Spleen (tissue), 11 donors: Measurements from ENCODE around the gene RAB29. TPM values are rescaled to one million over a fixed set of nuclear protein-coding genes. Genes with fewer than 3 reads are reported as not detected.

Source experiments
- DNase-seq: peaks from one replicate; pipeline ENCODE4 v3.0.0-alpha.2; 2020
- H3K27ac ChIP-seq, 8 donors: fragments of 200-600 bp; sonication (generic) in 7 of 8; 1 replicate in 4 of 8; 2 replicates in 4 of 8; pipeline versions ENCODE4 v1.5.0 to v1.8.0; 2016 to 2021; ENCODE audit warnings: inconsistent platforms in 4 of 8, mild to moderate bottlenecking in 4 of 8, moderate library complexity in 1 of 8
- H3K27me3 ChIP-seq, 7 donors: fragments of 200-600 bp; sonication (generic) in 6 of 7; replicated peaks in 1 of 7; 1 replicate in 4 of 7; 2 replicates in 3 of 7; pipeline versions ENCODE4 v1.5.0 to v1.8.0; 2016 to 2021; ENCODE audit warnings: inconsistent platforms in 3 of 7, mild to moderate bottlenecking in 1 of 7
- H3K36me3 ChIP-seq, 6 donors: fragments of 200-600 bp; sonication (generic) in 5 of 6; 1 replicate in 4 of 6; 2 replicates in 2 of 6; pipeline versions ENCODE4 v1.5.0 to v1.8.0; 2016 to 2021; ENCODE audit warnings: inconsistent platforms in 2 of 6
- H3K4me1 ChIP-seq, 6 donors: fragments of 200-600 bp; sonication (generic) in 5 of 6; 1 replicate in 3 of 6; 2 replicates in 3 of 6; pipeline versions ENCODE4 v1.5.0 to v1.8.0; 2016 to 2021; ENCODE audit warnings: inconsistent platforms in 3 of 6
- H3K4me3 ChIP-seq, 8 donors: fragments of 200-600 bp; sonication (generic) in 7 of 8; 1 replicate in 4 of 8; 2 replicates in 4 of 8; pipeline versions ENCODE4 v1.5.0 to v1.8.0; 2016 to 2021; ENCODE audit warnings: inconsistent platforms in 4 of 8, mild to moderate bottlenecking in 4 of 8, moderate library complexity in 2 of 8
- H3K9me3 ChIP-seq, 8 donors: fragments of 200-600 bp; sonication (generic) in 7 of 8; 1 replicate in 4 of 8; 2 replicates in 4 of 8; pipeline versions ENCODE4 v1.5.0 to v1.8.0; 2016 to 2021; ENCODE audit warnings: inconsistent platforms in 4 of 8
- POLR2A ChIP-seq, 3 donors: fragments of 450-650 bp; IDR thresholded peaks; one replicate each; pipeline ENCODE4 v1.5.1; 2017; ENCODE audit warnings: antibody characterized with exemption in 3 of 3, mild to moderate bottlenecking in 1 of 3
- POLR2AphosphoS5 ChIP-seq, 3 donors: sonication (generic); formaldehyde crosslinking; IDR thresholded peaks; one replicate each; pipeline ENCODE4 v1.5.1; 2017; ENCODE audit warnings: antibody characterized with exemption in 3 of 3
- WGBS, 5 donors: extraction: QIAGEN DNeasy Blood & Tissue Kit in 3 of 5; methylation state at CpG; one replicate each; pipeline versions ENCODE4 v1.1.5 to v1.1.7; 2013 to 2018; 5-methylcytosine and 5-hydroxymethylcytosine counted together
- intact Hi-C: fragments of 100-400 bp; cut with DNase I; formaldehyde crosslinking; loops from one replicate; pipeline ENCODE4 v1.15.0; 2023; ENCODE audit warnings: low total_unique reads
- polyA plus RNA-seq, 3 donors: library from polyadenylated mRNA; stranded (reverse); fragments of 200-250 nt; gene quantifications; one replicate each; pipeline ENCODE4 v1.2.1, GENCODE V29; 2013
- total RNA-seq, 7 donors: library from RNA; depleted of rRNA in 3 of 7; stranded (reverse); fragments of >200 nt in 3 of 7; fragmentation: NEBNext Ultra II Directional in 4 of 7; extraction: Animal tissue kit (Norgen Biotek cat#: 25700) in 4 of 7; gene quantifications; one replicate each; pipeline versions ENCODE4 v1.1.0 to v1.2.1, GENCODE V29; 2016 to 2021
- TF ChIP-seq, protein P1 (sequence below), 11 experiments: fragments of 200-600 bp in 7 of 11; fragments of 450-650 bp in 4 of 11; sonication (generic) in 4 of 11; IDR thresholded peaks in 8 of 11; conservative IDR thresholded peaks in 3 of 11; 1 replicate in 7 of 11; 2 replicates in 4 of 11; pipeline versions ENCODE4 v1.4.0 to v1.8.0; 2016 to 2021; ENCODE audit warnings: antibody characterized with exemption in 11 of 11, inconsistent platforms in 4 of 11, mild to moderate bottlenecking in 1 of 11
- donor health status: healthy with polysubstance abuse.
- donor health status: DM: no; HTN: no; CAD: no; lungs with moderate emphysema.
- donor health status: DM: no; HTN: no; CAD: no.
- donor health status: Bipolar disorder and iron deficiency.
- donor health status: healthy.
- donor health status: DM: no; HTN: no; CAD: no.
- donor health status: DM: yes; HTN: yes; CAD: no.

Gene RAB29
- total and polyA plus RNA-seq, 10 donors: 16.6 to 49.7 (median 38.5) TPM

DNA sequence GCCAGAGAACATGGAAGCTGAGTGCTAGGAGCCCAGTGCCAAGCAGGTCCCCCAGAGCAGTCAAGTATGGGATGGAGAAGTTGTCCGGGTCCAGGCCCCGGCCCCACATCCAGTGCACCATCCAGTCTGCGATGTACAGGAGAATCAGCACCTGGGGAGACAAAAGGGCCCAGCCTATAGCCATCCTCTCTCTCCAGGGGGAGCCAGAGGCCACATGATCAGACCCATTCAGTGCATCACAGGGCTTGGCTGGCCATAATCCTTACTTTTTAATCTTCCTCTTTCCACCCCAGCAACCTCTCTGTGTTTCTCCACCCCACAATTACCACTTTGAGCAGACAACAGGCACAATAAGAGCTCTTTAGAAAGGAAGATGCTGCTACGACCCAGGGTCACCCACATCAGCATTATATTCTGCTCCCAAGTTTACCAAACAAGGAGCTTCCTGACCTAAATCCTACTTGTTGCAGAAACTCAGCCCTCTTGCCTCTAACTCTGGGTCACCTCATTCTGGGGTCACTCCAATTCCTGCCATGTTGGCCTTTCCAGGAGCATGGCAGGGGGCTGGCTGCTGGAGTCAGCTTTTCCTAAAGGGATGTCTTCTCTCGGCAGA, 16.4 kb upstream of the RAB29 start:
- H3K4me1 ChIP-seq: peaks cover 0 to 16% (median 0%) of the 10 kb centered on the region in 6 donors
- intact Hi-C loops: loop anchor here (2.0 to 10.0 kb wide), 3 partner anchors 123 to 313 kb away; no protein-coding TSS in a partner anchor
- 63 to 72% (median 70%) methylated on average over 5 of the region's 5 CpGs for WGBS, 5 donors
- DNase-seq: peak; percentile 82
- no peak overlapping the region for H3K27ac ChIP-seq
- no peaks in the 10 kb centered on the region for H3K9me3 ChIP-seq
- no peaks in the 10 kb centered on the region for H3K27me3 ChIP-seq
- TF ChIP-seq POLR2AphosphoS5 (IDR thresholded peaks at IDR 0.05): peak in 1 of 3 donors; percentile 18
- TF ChIP-seq, protein P1, sequence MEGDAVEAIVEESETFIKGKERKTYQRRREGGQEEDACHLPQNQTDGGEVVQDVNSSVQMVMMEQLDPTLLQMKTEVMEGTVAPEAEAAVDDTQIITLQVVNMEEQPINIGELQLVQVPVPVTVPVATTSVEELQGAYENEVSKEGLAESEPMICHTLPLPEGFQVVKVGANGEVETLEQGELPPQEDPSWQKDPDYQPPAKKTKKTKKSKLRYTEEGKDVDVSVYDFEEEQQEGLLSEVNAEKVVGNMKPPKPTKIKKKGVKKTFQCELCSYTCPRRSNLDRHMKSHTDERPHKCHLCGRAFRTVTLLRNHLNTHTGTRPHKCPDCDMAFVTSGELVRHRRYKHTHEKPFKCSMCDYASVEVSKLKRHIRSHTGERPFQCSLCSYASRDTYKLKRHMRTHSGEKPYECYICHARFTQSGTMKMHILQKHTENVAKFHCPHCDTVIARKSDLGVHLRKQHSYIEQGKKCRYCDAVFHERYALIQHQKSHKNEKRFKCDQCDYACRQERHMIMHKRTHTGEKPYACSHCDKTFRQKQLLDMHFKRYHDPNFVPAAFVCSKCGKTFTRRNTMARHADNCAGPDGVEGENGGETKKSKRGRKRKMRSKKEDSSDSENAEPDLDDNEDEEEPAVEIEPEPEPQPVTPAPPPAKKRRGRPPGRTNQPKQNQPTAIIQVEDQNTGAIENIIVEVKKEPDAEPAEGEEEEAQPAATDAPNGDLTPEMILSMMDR (IDR thresholded peaks at IDR 0.05 in 8 of 11, conservative IDR thresholded peaks at IDR 0.05 in 3 of 11): peak; percentile 57 to 84 (median 77)
- no peak for TF ChIP-seq POLR2A (IDR thresholded peaks at IDR 0.05)
- H3K36me3 ChIP-seq: peaks cover 0 to 77% (median 49%) of the 10 kb centered on the region in 6 donors
- H3K4me3 ChIP-seq: no peak overlapping the region

- Histone ChIP-seq H3K27ac (no peak overlapping the region), H3K4me3 (no peak overlapping the region), H3K36me3 (peaks cover 0 to 34% (median 18%) of the 10 kb centered on the region in 6 donors), H3K27me3 (no peaks in the 10 kb centered on the region), H3K9me3 (no peaks in the 10 kb centered on the region), H3K4me1 (no peaks in the 10 kb centered on the region)
- WGBS, 5 donors: 73 to 85% (median 82%) methylated on average over 10 of the region's 10 CpGs
- TF ChIP-seq, protein P1 (IDR thresholded peaks at IDR 0.05 in 8 of 11, conservative IDR thresholded peaks at IDR 0.05 in 3 of 11): no peak
- TF ChIP-seq POLR2A (IDR thresholded peaks at IDR 0.05) (no peak), POLR2AphosphoS5 (IDR thresholded peaks at IDR 0.05) (no peak)
- intact Hi-C loops: no loop called here
- no peak for DNase-seq
These were observed 12.1 kb upstream of the RAB29 start for GRCh38 chr1:205787287-205787916.

- TF ChIP-seq, protein P1 (IDR thresholded peaks at IDR 0.05 in 8 of 11, conservative IDR thresholded peaks at IDR 0.05 in 3 of 11): no peak
- TF ChIP-seq POLR2A (IDR thresholded peaks at IDR 0.05) (no peak), POLR2AphosphoS5 (IDR thresholded peaks at IDR 0.05) (no peak)
- Histone ChIP-seq H3K36me3 (peaks cover 0 to 26% (median 17%) of the 10 kb centered on the region in 6 donors), H3K4me1 (no peaks in the 10 kb centered on the region), H3K9me3 (no peaks in the 10 kb centered on the region), H3K27me3 (no peaks in the 10 kb centered on the region), H3K4me3 (no peak overlapping the region), H3K27ac (no peak overlapping the region)
- intact Hi-C loops: no loop called here
- WGBS, 5 donors: 67 to 72% (median 69%) methylated on average over 4 of the region's 4 CpGs
- no peak for DNase-seq
These were observed 11.3 kb upstream of the RAB29 start for GRCh38 chr1:205786601-205787000.

GRCh38 chr1:205785446-205785845, 10.2 kb upstream of the RAB29 start:
- no peak for DNase-seq
- Histone ChIP-seq H3K36me3 (peaks cover 0 to 15% (median 6%) of the 10 kb centered on the region in 6 donors), H3K27ac (no peak overlapping the region), H3K4me1 (no peaks in the 10 kb centered on the region), H3K9me3 (no peaks in the 10 kb centered on the region), H3K27me3 (no peaks in the 10 kb centered on the region), H3K4me3 (no peak overlapping the region)
- TF ChIP-seq POLR2A (IDR thresholded peaks at IDR 0.05) (no peak), POLR2AphosphoS5 (IDR thresholded peaks at IDR 0.05) (no peak)
- TF ChIP-seq, protein P1 (IDR thresholded peaks at IDR 0.05 in 8 of 11, conservative IDR thresholded peaks at IDR 0.05 in 3 of 11): no peak
- WGBS, 5 donors: 90 to 95% (median 91%) methylated on average over 9 of the region's 9 CpGs
- intact Hi-C loops: no loop called here
